HL-60/S4 treated with retinoic acid at 250 ng/mL for 4 days and 3 days (cell line): ENCODE measurements around the gene PSMA2.

Experiments
- in situ Hi-C: fragments of 300-500 bp; cut with MboI; formaldehyde crosslinking; loops from 2 replicates; pipeline ENCODE4 v1.7.0; 2022; ENCODE audit warnings: low sequenced_read_pairs

PSMA2 gene

DNA sequence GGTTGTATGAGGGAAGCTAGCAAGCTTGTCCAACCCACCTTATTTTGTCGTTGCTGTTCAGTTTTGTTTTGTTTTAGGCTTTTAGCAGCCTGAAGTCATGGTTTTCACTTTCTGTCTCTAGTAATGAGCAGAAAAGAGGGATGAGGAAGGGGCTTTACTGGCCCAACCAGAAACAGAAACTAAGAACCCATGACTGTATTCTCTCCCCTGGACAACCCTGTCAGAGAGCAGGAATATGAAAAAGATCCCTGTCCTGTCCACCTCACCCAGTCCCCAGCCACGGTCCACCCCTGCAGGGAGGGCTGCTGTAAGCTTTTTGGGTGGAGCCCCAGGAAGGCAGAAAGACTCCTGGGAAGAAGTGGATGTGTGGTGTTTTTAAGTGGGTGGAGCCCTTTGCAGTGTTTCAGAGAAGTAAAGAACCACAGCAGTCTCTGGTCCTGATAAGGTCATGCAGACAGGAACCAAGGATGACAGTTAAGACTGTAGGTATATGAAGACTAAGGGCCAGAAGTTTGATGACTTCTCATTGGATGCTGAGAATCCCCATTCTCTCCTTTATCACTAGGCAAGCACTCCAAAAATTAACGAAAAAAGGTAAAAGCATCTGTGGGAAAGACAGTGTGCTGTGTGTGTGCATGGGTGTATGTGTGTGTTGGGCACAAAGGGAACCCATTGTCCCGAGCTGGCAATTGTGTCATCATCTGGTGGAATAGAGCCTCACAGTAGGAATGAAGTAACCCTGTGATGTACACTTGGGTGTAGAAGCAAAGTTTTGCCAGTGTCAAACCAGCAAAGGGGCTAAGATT lies 14.1 kb upstream of the PSMA2 start:
- in situ Hi-C loops = no loop called here

DNA sequence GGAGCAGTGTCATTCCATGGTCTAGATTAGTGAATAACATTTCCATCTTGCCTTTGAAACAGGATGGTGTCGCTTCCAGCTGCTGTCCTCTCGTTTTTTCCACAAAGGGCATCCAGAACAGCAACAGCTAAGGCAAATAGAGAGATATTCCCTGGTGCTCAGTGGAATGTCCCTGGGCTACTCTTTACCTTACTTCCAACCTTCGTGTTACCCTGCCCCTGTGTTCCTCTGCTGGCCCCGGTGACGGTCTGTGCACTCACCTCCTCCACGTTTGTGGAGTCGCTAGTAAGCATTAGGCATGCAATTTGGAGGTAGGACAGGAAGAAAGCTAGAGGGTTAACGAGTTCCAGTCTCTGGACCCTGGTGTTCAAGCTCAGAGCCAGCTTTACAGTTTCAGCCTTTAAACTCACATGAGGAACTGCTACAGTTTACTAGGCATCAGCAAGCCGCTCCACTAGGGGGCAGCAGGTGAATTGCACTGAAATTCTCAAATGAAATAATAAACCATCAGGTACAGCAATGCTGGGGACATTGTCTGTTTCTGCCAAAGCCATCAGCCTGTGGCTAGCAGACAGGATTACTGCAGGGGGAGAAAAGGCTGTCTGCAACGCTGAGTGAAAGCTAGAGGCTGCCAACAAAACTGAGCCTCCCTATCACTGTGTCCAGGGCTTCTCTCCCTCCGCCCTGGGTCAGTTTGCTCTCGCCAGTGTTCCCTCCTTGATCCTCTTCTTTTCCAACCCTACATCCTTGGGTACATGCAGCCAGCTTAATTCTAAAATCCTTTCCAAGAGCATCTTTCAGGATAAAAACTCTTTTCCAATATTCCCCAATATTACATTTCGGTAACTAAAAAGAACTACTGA lies 9.2 kb upstream of the PSMA2 start:
- in situ Hi-C loops = no loop called here

DNA sequence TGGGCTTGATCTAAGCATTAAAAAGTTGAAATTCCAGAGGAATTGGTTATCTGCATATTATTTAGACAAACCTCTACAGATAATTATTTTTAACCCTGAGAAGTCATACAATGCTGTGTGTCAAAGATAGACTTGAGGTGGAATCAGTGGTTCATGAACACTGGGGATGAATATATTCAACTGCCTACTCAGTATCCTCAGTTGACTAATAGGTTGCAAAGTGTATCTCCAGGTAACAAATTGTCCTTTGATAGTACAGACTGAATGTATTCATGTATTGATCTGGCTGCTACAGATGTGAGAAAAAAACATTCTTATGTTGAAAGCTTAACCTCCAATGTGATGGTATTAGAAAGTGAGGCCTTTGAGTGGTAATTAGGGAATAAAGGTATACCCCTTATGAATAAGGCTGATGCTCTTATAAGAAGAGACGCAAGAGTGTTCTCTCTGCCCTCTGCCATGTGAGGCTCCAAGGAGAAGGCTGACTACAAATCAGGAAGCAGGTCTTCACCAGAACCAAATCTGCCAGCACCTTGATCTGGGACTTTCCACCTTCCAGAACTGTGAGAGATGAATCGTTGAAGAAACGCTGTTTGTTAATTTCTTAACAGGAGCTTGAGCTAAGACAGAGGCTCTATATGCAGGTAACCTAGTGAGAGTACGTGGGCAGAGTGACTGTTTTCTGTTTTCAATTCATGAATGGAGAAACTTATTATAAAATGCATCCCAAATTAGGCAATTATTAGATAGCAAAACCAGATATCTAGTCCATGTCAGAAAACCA lies 7.7 kb upstream of the PSMA2 start:
- in situ Hi-C loops = no loop called here

DNA sequence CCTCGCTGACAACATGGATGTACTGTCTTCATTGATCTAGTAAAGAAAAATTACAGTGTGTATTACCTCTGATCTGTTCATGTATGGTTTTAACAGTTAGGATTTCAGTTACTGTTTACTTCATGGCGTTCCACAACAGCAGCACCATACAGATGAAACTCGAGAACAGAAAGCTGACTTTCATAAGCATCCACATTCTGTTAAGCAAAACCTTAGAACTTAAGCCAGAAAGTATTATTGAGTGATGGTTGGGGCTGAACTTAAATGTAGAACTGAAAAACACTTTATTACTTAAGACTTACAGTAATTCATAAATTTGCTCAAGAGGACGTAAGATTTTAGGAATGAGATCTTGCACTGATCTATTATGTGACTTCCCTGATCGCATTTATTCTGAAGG lies 3.9 kb upstream of the PSMA2 start:
- in situ Hi-C loops = no loop called here

DNA sequence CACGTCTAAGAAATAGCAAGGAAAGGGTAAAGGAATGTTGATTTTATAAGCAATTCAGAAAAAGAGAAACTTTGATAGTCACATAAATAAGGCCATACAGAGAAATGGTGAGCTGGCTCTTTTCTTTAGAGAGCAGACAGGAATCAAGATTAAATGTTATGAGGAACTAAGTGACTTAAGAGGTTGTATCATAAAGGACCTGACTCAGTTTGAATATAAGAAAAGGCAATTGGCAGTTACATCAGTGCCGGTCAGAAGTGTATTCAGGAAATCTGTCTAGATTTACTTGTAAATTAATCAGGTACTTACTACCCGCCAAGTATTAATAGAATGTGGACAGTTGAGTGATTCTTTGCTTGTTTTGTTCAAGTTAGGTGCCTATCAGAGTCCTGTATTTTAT lies 2.3 kb upstream of the PSMA2 start:
- in situ Hi-C loops = no loop called here

DNA sequence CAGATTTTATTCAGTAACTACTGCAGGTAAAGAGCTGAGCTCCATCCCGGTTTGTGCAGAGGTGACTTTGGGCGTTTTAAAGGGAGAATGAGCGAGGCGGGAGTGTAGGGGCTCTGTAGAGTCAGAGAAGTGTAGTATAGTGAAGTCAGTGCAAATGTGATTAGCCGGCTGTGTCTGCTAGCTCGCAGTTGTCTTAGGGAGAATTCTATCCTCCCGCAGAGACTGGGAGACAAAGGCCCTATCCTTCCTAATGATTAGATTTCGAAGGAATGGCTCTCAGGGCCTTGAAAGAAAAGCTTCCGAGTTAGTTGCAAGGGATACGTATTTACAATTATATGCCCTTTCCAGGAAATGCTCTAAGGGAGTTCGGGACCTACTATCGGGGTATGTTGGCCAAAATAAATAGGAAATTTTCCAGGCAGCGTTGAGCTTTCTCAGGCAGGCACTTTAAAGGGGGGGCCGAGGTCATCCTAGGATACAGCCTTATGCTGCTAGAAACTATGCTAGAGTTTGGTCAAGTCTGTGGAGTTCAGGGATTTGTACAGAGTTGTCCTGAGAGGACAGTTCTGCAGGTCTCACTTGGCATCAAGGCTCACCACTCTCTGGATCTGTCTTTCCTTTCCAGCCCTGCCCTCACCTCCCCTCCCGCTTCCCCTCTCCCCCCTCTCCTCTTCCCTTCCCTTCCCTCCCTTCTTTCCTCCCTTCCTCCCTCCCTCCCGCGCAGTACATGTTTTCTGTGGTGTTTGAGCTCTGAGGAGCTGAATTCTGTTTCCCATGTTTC lies 1.0 kb upstream of the PSMA2 start:
- in situ Hi-C loops = no loop called here

DNA sequence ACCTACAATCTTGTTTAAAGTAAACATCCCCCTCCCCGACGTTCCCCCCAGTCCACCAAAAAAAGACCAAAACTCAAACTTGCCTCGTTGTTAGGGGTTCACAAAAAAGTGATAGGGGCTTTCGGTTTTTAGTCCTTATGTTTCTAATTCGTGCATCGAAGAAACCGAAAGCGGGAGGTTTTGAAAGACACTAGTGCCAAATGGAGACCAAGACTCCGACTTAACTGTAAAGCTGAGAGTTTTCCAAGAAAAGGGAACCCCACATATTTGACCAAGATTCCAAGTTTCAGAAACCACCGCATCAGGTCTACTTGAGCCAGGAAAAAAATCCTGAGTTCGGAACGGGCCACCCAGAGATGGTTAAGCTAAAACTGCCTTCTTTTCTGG lies 534 bp downstream of the PSMA2 start:
- in situ Hi-C loops = no loop called here

DNA sequence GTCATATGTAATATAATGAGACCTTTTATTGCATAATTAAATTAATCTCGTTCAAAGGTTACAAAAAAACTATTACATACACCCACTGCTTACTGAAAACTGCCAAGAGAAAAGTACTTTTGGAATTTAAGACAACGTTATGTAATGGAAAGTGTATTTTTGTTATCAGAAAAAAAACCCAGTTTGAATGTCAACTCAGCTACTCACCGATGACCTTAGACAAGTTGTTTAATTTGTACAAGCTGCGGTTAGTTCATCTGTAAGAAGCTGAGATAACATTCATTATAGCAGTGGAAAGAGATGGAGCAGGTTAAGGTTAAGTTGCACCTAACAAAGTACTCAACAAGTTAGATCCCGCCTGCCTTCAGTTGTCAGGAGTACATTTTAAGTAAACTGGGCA lies 1.1 kb downstream of the PSMA2 start:
- in situ Hi-C loops = no loop called here

DNA sequence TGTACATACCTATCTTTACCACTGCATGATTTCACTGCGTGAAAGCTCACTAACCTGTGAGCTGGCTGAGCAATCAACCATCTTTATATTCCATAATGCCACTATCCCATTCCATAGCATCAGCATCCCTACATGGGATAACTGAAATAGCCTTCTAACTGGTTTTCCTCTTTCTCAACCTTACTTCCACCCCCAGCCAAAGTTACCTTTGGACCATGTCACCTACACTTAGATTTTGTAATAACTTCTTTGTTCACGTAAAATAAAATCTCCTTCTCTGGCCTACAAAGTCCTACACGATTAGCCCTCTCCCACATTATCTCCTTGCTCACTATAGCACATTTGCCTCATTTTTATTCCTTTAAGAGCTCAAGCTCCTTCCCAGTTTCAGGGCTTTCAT lies 2.5 kb downstream of the PSMA2 start:
- in situ Hi-C loops = no loop called here

DNA sequence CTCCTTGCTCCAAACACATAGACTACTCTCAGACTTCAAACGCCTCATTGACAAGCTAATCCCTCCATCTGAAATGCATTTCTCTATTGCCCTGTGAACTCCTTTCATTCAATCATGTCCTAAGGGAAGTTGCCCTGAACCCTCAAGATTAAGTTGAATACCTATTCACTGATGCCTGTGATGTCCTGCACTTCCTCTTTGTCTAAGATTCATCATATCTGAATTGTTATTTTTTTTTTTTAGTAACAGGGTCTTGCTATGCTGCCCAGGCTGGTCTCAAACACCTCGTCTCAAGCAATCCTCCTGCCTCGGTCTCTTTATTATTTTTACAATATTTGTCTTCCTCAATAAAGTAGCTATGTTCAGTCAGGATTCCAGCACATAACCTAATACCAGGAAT lies 3.2 kb downstream of the PSMA2 start:
- in situ Hi-C loops = no loop called here

DNA sequence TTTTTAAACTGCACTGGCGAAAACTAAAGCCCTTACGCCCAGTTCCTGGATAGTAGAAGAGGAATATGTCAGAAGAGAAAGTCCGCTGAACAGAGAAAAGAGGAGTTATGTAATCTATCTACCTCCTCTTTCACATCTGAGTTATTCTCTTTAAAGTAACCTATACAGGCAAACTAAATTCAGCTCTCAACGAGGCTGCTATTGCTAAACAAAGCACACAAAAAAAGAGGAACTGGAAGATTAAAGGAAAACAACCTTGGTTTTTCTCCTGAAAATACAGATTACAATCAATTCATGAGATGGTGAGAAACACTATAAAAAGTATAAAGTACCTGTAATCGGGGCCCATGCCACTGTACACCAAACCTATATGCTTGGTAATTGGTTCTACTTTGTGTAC lies 5.8 kb downstream of the PSMA2 start:
- in situ Hi-C loops = no loop called here

DNA sequence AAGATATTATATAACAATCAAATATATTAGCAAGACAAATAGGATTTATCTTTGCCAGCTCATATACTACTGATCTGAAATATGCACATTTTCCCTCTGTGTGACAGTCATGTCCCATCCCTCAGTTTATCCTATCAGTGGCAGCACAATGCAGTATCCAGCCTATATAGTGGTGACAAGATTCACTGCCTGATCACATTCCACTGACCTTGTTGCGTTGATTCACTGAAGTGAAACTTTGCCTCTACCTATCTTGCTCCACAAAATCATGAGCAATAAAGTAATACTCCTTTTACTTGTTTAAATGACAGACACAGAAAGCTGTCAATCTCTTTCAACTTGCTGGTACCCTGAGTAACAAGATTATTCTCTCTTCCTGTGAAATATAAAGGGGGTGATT lies 6.3 kb downstream of the PSMA2 start:
- in situ Hi-C loops = no loop called here

DNA sequence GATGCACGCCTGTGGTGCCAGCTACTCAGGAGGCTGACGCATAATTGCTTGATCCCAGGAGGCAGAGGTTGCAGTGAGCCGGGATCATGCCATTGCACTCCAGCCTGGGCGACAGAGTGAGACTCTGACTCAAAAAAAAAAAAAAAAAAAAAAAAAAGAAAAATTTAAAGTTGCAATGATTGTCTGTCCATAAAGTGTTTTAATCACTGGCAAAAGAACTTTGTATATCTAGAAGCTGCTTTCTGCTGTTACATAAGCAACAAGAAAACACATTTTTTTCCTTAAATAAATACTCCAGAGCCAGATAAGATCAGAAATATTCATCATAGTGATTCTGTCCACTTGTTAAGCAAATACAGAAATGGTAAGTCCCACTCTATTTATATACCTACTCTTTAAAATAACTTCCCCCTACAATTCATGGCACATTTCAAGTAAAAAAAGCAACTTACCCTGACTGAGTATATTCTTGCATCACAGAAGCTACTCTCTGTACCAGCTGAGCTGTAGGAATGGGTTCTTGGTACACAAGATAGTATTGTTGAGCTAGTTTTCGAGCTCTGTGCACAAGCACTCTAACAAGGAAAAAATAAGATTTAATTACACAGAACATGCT lies 7.6 kb downstream of the PSMA2 start:
- in situ Hi-C loops = no loop called here

DNA sequence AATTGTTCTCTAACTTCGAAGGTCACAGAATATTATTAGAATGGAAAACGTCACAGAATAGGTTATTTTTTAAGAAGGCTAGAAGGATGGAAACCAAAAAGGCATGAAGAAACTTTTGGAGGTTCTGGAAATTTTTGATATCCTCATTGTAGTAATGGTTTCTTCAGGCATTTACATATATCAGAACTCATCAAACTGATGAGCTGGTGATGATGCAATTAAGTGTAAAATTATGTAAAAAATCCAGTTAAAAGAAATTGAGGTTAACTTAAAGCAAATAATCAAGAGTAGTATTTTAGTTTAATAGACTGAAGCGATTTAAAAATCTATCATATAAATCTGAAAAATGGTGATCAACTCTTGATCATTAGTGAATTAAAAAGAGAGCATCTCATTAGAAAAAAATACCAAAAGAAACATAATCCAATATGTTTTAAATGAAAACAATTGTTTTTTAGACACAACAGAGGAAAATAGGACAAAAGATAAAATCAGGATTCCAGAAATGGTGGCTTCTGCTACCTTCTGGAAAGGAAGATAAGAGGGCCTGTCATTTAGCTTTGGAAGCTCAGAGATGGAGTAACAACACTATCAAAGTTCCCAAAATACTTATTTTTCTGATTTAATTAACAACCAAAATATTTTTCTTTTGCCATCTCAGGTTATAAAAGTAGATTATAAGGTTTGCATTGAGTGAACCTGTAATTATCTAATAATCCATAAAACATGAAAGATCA lies 9.8 kb downstream of the PSMA2 start:
- in situ Hi-C loops = no loop called here

DNA sequence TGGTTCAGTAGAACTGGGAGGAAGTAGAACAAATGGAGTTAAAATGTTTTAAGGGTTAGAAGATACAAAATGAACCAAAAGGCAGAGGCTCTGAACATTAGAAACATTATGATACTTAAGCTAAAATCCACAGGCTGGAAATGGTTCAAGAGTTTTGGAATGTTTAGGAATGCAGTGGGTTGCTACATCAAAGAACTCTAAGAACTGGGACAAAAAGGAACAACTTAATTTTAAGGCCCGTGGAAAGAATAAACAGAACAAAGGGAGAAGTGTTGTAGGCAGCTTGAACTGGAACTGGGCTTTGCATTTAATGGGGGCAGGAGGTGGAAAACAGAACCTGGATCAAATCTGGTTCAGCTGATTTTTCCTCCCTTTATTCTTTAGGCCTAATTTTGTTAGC lies 16.6 kb downstream of the PSMA2 start:
- in situ Hi-C loops = no loop called here

DNA sequence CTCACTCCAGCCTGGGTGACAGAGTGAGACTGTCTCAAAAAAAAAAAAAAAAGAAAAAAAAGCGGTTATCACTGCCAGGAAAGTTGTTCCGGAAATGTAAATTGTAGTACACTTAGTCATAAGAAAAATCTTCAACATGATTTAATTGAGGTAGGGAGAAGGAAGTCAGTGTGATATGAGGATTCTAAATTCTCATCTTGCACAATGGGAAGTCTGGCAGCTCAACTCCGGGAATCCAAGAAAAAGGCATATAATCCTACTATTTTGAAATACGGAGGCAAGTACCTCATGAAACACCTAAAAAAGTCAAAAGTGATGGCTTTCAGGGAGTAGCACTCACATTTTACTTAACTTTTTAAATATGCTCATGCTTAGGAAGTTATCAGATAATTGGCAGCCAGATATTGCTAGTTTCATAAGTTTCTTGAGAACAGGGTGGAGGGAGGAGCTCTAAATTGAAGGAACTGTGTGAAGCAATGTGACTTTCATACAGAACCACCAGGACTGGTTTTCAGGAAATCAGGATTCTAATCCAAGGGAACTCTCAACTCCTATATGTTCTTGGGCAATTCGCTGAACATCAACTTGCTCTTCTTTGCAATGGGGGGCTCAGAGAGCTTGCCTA lies 17.4 kb downstream of the PSMA2 start:
- in situ Hi-C loops = no loop called here

DNA sequence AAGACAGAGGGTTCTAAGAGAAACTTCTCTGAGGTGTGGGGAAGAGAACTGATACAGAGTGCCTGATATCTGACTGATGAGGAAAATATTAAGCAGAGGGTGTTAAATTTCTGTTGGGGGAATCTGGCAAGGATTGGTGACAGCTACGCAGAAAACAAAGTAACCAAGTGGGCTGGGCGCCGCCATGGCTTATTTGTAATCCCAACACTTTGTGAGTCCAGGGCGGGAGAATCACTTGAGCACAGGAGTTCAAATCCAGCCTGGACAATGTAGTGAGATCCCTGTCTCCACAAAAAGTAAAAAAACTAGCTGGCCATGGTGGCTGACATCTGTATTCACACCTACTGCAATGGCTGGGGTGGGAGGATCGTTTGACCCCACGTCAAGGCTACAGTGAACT lies 18.0 kb downstream of the PSMA2 start:
- in situ Hi-C loops = no loop called here

DNA sequence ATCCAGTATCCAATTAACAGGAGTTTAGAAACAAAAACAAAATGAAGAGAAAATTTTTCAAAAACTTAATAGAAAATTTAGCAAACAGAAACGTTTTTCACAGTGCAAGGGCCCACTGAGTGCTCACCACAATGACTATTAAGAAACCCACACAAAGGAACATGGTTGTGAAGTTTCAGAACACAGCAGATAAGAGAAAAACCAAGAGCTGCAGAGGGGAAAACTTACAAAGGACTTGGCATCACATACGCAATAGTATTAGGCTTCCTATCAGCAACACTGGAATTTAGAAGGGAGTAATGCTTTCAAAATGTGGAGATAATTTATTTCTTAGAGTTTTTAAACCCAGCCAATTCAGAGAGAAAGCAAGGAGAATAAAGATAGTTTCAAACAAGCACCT lies 18.4 kb downstream of the PSMA2 start:
- in situ Hi-C loops = no loop called here
